Endothelial cell of umbilical vein (primary cell): ENCODE data around the gene CDX1. TPM values are rescaled to one million over a fixed set of nuclear protein-coding genes. Genes with fewer than 3 reads are reported as not detected.

Experiments
- BruUV-seq: library from RNA; stranded (reverse); fragments of 400-500 nt; replicated peaks from 2 replicates; lab custom pipeline; 2021; lab: Mats Ljungman, UMichigan
- CTCF ChIA-PET: fragments of 300-600, 350-600 bp; sonication (Branson Sonifier 250); formaldehyde crosslinking; loops from one replicate; lab custom pipeline; 2021; ENCODE audit warnings: antibody characterized with exemption, inconsistent platforms; lab: Charles Lee
- POLR2A ChIA-PET: fragments of 300-600, 350-600 bp; sonication (Branson Sonifier 250); formaldehyde crosslinking; loops from one replicate; lab custom pipeline; 2021; ENCODE audit warnings: antibody characterized with exemption, inconsistent platforms; lab: Charles Lee
- DNase-seq: peaks from one replicate; pipeline ENCODE4 v3.0.0-alpha.2; 2011; ENCODE audit warnings: low read depth, low spot score
- FAIRE-seq: peaks from 2 replicates; lab custom pipeline; 2011; peaks lifted over from hg19 to GRCh38; lab: Jason Lieb, UNC
- H2AFZ ChIP-seq: 2 replicates; pipeline ENCODE4 v1.6.0; 2012; ENCODE audit warnings: low read depth, low read length, control low read depth, inconsistent platforms
- H3K27ac ChIP-seq: 2 replicates; pipeline ENCODE4 v1.5.1; 2011; ENCODE audit warnings: low read depth, mild to moderate bottlenecking, control low read depth, low read length, moderate library complexity; ENCODE audit not compliant: insufficient read depth
- H3K27me3 ChIP-seq, 2 experiments: 2 replicates each; pipeline versions ENCODE4 v1.6.0 to v1.6.1; 2011; ENCODE audit warnings: low read length in 2 of 2, mixed read lengths in 1 of 2; ENCODE audit not compliant: control insufficient read depth in 2 of 2, insufficient read depth in 2 of 2
- H3K36me3 ChIP-seq, 2 experiments: 2 replicates in 1 of 2; 3 replicates in 1 of 2; pipeline ENCODE4 v1.5.1; 2011; ENCODE audit warnings: low read length in 2 of 2, mild to moderate bottlenecking in 1 of 2, moderate library complexity in 1 of 2; ENCODE audit not compliant: control insufficient read depth in 2 of 2, insufficient read depth in 2 of 2; ENCODE audit errors: extremely low read depth in 1 of 2
- H3K4me1 ChIP-seq: 3 replicates; pipeline ENCODE4 v1.5.1; 2011; ENCODE audit warnings: mild to moderate bottlenecking, low read length; ENCODE audit not compliant: control insufficient read depth, insufficient read depth; ENCODE audit errors: extremely low read depth
- H3K4me2 ChIP-seq: 2 replicates; pipeline ENCODE4 v1.6.1; 2011; ENCODE audit warnings: low read length, control low read depth, mixed read lengths; ENCODE audit not compliant: insufficient read depth
- H3K4me3 ChIP-seq, 3 experiments: fragments of 200-600 bp in 1 of 3; sonication (generic), shearing (Covaris generic) in 1 of 3; replicated peaks in 1 of 3; 2 replicates each; pipeline ENCODE4 v1.5.1; 2011 to 2016; ENCODE audit warnings: control low read depth in 3 of 3, low read length in 3 of 3, mild to moderate bottlenecking in 2 of 3, inconsistent platforms in 1 of 3, low read depth in 1 of 3, moderate library complexity in 1 of 3; ENCODE audit not compliant: insufficient read depth in 1 of 3
- H3K79me2 ChIP-seq: 2 replicates; pipeline ENCODE4 v1.6.0; 2012; ENCODE audit warnings: low read length, inconsistent platforms; ENCODE audit not compliant: control insufficient read depth, insufficient read depth
- H3K9ac ChIP-seq: replicated peaks from 2 replicates; pipeline ENCODE3; 2011; ENCODE audit warnings: low read length, control low read depth; ENCODE audit not compliant: insufficient read depth; ENCODE audit errors: extremely low read depth
- H3K9me1 ChIP-seq: replicated peaks from 3 replicates; pipeline ENCODE4 v1.6.0; 2011; ENCODE audit warnings: mild to moderate bottlenecking, low read length; ENCODE audit not compliant: control insufficient read depth, insufficient read depth; ENCODE audit errors: extremely low read depth
- H3K9me3 ChIP-seq: replicated peaks from 2 replicates; pipeline ENCODE4 v1.5.1; 2012; ENCODE audit warnings: low read length, inconsistent platforms; ENCODE audit not compliant: control insufficient read depth, insufficient read depth
- H4K20me1 ChIP-seq: replicated peaks from 2 replicates; pipeline ENCODE3; 2011; ENCODE audit warnings: mild to moderate bottlenecking, low read length; ENCODE audit not compliant: control insufficient read depth, insufficient read depth; ENCODE audit errors: extremely low read depth
- EZH2 ChIP-seq: IDR thresholded peaks from 2 replicates; pipeline ENCODE4 v1.6.1; 2012; ENCODE audit warnings: borderline replicate concordance, low read depth, mild to moderate bottlenecking, moderate library complexity, low read length, inconsistent platforms; ENCODE audit not compliant: severe bottlenecking
- FOS ChIP-seq: IDR thresholded peaks from 2 replicates; pipeline ENCODE4 v1.6.1; 2011; ENCODE audit warnings: mild to moderate bottlenecking, low read length, moderate library complexity, borderline replicate concordance; ENCODE audit not compliant: insufficient read depth
- GATA2 ChIP-seq: IDR thresholded peaks from 2 replicates; pipeline ENCODE4 v1.7.0; 2011; ENCODE audit warnings: low read depth, mild to moderate bottlenecking, moderate library complexity, mixed read lengths, low read length; ENCODE audit not compliant: insufficient read length, insufficient read depth
- JUN ChIP-seq: IDR thresholded peaks from 2 replicates; pipeline ENCODE4 v1.6.1; 2011; ENCODE audit warnings: borderline replicate concordance, low read depth; ENCODE audit not compliant: insufficient read length, insufficient read depth
- MAX ChIP-seq: IDR thresholded peaks from 2 replicates; pipeline ENCODE4 v1.6.1; 2011; ENCODE audit not compliant: insufficient read depth, insufficient read length
- MYC ChIP-seq: IDR thresholded peaks from one replicate; pipeline ENCODE4 v1.6.1; 2011; ENCODE audit warnings: mild to moderate bottlenecking, low read depth, low read length
- POLR2A ChIP-seq: IDR thresholded peaks from 2 replicates; pipeline ENCODE4 v1.6.1; 2012; ENCODE audit warnings: low read depth, mild to moderate bottlenecking, control low read depth, low read length
- POLR2AphosphoS5 ChIP-seq: IDR thresholded peaks from 2 replicates; pipeline ENCODE4 v1.6.1; 2012; ENCODE audit warnings: low read depth, mild to moderate bottlenecking, control low read depth, low read length, moderate library complexity; ENCODE audit not compliant: insufficient read depth
- dilution Hi-C: fragments of 300-500 bp; cut with MboI; formaldehyde crosslinking; loops from one replicate; pipeline ENCODE4 v1.15.0; 2019; ENCODE audit warnings: low sequenced_read_pairs; ENCODE audit not compliant: extremely low pct_ligation_motif_present
- intact Hi-C: fragments of 100-400 bp; cut with micrococcal nuclease; formaldehyde crosslinking; loops from one replicate; pipeline ENCODE4 v1.10.0; 2022
- polyA plus RNA-seq, 4 experiments: library from polyadenylated mRNA; depleted of rRNA in 3 of 4; stranded (reverse) in 3 of 4; unstranded in 1 of 4; fragments of >200 nt; gene quantifications; 2 replicates each; pipeline versions ENCODE4 v1.2.1 to v1.2.3, GENCODE V29; 2011 to 2012; ENCODE audit warnings: missing spikeins in 1 of 4
- total RNA-seq: library from RNA; stranded (reverse); gene quantifications from 2 replicates; pipeline ENCODE4 v1.2.3, GENCODE V29; 2021
- TF ChIP-seq, protein P1 (sequence below), 2 donors: IDR thresholded peaks; 1 replicate in 1 of 2; 2 replicates in 1 of 2; pipeline ENCODE4 v1.5.1; 2011; ENCODE audit warnings: low read length in 2 of 2, mild to moderate bottlenecking in 2 of 2, moderate library complexity in 2 of 2, control low read depth in 1 of 2, inconsistent platforms in 1 of 2, low read depth in 1 of 2; ENCODE audit not compliant: insufficient read depth in 1 of 2; ENCODE audit errors: extremely low read depth in 1 of 2

The CDX1 gene
- total and polyA plus RNA-seq, 2 donors (not counting 3 experiments of a cell fraction or from before 2014, with no cell fraction given): not detected

DNA sequence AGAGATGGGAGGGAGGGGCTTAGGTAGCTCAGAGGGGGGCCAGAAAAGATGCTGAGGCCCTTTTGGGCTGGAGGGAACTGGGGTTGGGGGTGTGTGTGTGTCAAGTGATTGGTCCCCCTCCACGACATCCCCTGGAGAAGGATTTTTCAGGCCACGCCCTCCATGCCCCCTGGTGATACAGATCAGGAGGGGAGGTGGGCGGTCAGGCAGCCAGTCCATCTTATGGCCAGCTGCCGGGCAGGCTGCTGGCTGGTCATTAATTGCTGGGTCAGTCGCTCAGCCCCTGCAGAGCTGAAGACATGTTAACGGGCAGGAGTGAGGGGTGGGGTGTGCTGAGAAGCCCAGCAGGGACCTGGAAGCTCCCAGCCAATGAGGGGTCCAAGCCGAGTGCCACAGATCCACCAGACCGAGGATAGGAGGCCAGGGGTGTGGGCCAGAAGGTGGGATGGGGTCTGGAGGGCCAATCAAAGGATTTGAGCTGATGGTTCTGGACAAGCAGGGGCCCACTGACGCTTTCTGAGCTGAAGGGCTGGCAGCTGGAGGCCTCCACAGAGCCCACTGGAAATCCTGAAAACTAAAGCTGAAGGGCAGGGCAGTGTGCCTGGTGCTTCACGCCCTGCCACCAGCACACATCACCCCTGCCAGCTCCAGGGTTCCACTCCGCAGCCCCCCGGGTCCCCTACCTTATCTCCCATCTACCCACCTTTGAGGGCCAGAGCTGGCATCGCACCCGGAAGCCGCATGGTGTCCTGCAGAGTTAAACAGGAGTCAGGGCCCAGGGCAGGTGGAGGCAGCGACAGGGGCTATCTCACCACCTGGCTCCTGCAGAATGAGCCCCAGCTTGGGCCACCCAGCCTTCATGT lies 30.0 kb upstream of the CDX1 start:
- CTCF ChIA-PET: interaction anchor here (1.3 to 3.8 kb wide), 3 partner anchors 8 to 82 kb away, joined by 4 to 18 read pairs (median 11); no protein-coding TSS in a partner anchor

More for the DNA sequence above, 30.0 kb upstream of the CDX1 start:
- POLR2A ChIA-PET: no interaction called here
- FAIRE-seq (no peak), DNase-seq (no peak)
- dilution Hi-C loops: no loop called here
- TF ChIP-seq EZH2 (no peak), POLR2AphosphoS5 (no peak), MAX (no peak), FOS (no peak), GATA2 (no peak), MYC (no peak), JUN (no peak), POLR2A (no peak)
- TF ChIP-seq, protein P1, sequence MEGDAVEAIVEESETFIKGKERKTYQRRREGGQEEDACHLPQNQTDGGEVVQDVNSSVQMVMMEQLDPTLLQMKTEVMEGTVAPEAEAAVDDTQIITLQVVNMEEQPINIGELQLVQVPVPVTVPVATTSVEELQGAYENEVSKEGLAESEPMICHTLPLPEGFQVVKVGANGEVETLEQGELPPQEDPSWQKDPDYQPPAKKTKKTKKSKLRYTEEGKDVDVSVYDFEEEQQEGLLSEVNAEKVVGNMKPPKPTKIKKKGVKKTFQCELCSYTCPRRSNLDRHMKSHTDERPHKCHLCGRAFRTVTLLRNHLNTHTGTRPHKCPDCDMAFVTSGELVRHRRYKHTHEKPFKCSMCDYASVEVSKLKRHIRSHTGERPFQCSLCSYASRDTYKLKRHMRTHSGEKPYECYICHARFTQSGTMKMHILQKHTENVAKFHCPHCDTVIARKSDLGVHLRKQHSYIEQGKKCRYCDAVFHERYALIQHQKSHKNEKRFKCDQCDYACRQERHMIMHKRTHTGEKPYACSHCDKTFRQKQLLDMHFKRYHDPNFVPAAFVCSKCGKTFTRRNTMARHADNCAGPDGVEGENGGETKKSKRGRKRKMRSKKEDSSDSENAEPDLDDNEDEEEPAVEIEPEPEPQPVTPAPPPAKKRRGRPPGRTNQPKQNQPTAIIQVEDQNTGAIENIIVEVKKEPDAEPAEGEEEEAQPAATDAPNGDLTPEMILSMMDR (IDR thresholded peaks at IDR 0.05; ENCODE audit: extremely low read depth in 1 of 2, insufficient read depth in 1 of 2, low read depth in 1 of 2, low read length in 2 of 2): no peak
- Histone ChIP-seq H3K9ac (no peak overlapping the region), H2AFZ (no peak overlapping the region), H3K4me3 (no peak overlapping the region), H4K20me1 (no peaks in the 10 kb centered on the region), H3K27ac (no peak overlapping the region), H3K9me1 (no peaks in the 10 kb centered on the region), H3K4me2 (no peak overlapping the region), H3K9me3 (no peaks in the 10 kb centered on the region), H3K79me2 (no peaks in the 10 kb centered on the region), H3K4me1 (peaks cover 24% of the 10 kb centered on the region), H3K27me3 (peaks cover 0 to 6% of the 10 kb centered on the region in 2 experiments), H3K36me3 (no peaks in the 10 kb centered on the region)
- BruUV-seq: no TSS peak
- intact Hi-C loops: loop anchor here (5.0 kb wide), 1 partner anchor 1056 kb away; no protein-coding TSS in a partner anchor
